Prostate gland (tissue), 2 donors: ENCODE measurements around the gene TBCEL.

Source experiments
- POLR2A ChIP-seq: fragments of 450-650 bp; IDR thresholded peaks from one replicate; pipeline ENCODE4 v1.6.1; 2016; ENCODE audit warnings: antibody characterized with exemption, mild to moderate bottlenecking
- TF ChIP-seq, protein P1 (sequence below), 4 experiments: fragments of 200-600 bp in 2 of 4; fragments of 450-650 bp in 2 of 4; sonication (generic) in 2 of 4; IDR thresholded peaks; 1 replicate in 3 of 4; 2 replicates in 1 of 4; pipeline ENCODE4 v1.5.1; 2016 to 2019; ENCODE audit warnings: antibody characterized with exemption in 4 of 4, mild to moderate bottlenecking in 2 of 4, moderate library complexity in 2 of 4

DNA sequence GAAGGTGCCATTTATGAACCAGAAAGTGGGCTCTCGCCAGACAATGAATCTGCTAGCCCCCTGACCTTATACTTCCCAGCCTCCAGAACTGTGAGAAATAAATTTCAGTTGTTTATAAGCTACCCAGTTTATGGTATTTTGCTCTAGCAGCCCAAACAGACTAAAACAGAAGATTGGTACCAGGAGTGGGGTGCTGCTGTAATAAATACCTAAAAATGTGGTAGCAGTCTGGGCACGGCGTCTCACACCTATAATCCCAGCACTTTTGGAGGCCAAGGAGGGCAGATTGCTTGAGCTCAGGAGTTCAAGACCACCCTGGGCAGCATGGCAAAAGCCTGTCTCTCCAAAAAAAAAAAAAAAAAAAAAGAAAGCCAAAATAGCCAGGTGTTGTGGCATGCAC lies 98.4 kb downstream of the TBCEL start:
- TF ChIP-seq POLR2A: no peak
- TF ChIP-seq, protein P1, sequence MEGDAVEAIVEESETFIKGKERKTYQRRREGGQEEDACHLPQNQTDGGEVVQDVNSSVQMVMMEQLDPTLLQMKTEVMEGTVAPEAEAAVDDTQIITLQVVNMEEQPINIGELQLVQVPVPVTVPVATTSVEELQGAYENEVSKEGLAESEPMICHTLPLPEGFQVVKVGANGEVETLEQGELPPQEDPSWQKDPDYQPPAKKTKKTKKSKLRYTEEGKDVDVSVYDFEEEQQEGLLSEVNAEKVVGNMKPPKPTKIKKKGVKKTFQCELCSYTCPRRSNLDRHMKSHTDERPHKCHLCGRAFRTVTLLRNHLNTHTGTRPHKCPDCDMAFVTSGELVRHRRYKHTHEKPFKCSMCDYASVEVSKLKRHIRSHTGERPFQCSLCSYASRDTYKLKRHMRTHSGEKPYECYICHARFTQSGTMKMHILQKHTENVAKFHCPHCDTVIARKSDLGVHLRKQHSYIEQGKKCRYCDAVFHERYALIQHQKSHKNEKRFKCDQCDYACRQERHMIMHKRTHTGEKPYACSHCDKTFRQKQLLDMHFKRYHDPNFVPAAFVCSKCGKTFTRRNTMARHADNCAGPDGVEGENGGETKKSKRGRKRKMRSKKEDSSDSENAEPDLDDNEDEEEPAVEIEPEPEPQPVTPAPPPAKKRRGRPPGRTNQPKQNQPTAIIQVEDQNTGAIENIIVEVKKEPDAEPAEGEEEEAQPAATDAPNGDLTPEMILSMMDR (IDR thresholded peaks at IDR 0.05): no peak
